NCI-H446 (cell line): ENCODE measurements around the gene ABHD17A.
"Not testable (repeated sequence)": the region's sequence is repeated elsewhere in the genome, so short reads cannot be mapped to it uniquely, and the experiment has no call there.

Experiments used
- DNase-seq, 2 experiments: peaks; one replicate each; lab custom pipeline; 2025; lab: John Stamatoyannopoulos, UW

The ABHD17A gene

DNA sequence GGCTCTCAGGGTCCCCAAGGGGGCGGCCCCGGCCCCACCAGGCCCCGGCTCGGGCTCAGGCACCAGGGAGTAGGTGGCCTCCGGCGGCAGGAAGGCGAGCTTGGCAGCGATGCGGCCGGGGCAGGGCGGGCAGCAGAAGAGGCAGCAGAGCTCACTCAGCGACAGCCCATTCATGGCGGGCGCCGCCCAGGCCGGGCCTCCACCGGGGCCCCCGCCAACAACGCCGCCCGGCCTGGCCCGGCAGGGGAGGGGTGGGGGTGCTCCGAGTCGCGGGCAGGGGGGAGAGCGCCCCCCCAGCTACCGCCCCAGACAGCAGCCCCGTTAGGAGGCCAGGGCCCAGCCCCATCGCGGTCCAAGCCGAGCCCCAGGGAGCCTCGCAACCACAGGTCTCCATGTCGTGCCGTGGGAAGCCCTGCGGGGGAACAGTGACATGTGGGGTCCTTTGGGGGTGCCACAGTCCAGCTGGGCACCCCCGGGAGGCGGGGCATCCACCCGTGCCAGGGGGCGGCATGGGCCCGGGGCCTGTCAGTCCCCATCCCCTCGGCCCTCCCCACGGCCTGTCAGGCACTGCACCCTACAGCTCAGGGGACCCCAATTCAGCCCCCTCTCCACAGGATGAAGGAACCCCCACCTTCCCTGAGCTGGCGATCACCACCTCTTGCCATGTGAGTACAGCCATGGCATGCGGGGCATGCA lies 3.8 kb downstream of the ABHD17A start:
- not testable (repeated sequence) for DNase-seq

DNA sequence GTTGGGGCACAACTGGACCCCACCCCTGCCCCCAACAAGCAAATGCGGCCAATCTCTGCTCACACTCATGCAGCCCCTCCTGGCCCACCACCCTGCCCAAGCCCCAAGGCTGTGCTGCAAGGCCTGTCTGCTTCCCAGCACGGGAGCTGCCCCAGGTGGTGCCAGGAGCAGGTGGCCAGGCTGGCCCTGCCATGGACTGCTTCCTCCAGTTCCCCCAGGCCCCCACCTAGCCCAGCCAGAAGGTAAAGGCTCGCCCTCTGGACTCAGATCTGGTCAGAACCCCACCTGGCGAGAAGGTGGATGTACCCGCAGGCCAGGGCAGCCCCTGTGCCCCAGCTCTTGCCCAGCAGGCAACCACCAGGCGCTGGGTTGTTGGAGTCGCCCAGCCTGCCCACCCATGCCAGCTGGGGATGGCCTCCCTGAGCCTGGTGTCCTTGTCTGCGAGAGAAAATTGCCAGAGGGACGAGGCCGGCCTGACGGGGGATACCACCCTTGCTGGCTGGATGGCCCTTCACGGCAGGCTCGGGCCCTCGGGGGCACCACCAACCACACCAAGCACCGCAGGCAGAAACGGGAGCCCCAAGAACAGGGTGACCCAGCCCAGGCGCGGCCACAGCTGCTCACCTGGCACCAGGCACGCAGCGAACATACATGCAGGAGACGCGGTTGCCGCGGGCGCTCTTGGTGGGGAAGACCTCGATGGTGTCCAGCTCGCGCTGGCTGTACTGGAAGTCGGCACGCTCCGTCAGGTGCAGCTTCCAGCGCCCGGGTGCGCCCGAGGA lies 4.5 kb downstream of the ABHD17A start:
- no peak for DNase-seq

DNA sequence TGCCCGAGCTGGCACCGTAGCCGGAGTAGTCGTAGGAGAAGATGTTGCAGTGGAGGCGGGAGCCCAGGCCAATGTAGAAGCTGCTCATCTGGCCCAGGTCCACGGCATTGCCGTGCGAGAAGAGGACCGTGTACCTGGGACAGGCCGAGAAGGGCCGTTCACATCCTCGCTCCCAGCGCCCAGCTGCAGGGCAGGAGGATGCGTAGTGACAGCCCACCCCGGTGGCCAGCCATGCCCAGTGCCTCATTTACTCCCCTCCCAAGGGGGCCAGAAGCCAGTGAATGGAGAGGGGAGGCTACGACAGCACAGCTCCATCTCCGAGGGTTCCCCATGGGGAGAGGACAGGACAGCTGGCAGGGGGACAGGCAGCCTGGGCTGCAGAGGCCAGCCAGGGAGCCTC lies 5.3 kb downstream of the ABHD17A start:
- DNase-seq, result not testable (repeated sequence)

DNA sequence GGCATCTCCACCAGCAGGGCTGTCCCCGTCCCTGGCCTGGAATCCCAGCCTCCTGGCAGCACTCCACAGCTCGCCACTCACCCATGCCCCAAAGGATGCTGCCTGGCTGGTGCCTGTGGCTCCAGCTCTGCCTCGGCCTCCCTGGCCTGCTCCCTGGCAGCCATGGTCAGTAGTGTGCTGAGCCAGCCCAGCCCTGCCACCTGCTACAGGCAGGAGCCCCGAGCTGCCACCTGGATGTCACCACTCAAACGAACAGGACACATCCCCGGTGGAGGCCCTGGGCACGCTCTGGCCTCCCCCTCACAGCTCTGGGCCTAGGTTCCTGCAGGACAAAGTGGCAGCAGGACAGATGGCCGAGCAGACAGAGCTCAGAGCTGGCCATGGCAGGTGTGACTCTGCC lies 6.7 kb downstream of the ABHD17A start:
- DNase-seq, result not testable (repeated sequence)

DNA sequence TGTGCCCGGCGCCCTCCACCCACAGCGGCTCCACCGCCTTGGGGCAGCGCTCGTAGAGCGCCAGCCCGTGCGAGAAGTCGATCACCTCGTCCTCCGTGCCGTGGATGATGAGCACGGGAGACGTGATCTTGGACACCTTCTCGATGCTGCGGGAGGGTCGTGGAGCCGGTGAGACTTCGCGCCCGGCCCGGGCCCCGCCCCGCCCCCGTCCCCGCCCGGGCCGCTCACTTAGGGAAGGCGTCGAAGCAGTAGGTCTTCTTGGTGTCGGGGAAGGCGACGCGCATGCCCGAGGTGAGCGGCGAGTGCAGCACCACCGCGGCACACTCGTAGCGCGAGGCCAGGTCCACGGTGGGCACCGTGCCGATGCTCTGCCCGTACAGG lies 8.0 kb downstream of the ABHD17A start:
- DNase-seq, result not testable (repeated sequence)

DNA sequence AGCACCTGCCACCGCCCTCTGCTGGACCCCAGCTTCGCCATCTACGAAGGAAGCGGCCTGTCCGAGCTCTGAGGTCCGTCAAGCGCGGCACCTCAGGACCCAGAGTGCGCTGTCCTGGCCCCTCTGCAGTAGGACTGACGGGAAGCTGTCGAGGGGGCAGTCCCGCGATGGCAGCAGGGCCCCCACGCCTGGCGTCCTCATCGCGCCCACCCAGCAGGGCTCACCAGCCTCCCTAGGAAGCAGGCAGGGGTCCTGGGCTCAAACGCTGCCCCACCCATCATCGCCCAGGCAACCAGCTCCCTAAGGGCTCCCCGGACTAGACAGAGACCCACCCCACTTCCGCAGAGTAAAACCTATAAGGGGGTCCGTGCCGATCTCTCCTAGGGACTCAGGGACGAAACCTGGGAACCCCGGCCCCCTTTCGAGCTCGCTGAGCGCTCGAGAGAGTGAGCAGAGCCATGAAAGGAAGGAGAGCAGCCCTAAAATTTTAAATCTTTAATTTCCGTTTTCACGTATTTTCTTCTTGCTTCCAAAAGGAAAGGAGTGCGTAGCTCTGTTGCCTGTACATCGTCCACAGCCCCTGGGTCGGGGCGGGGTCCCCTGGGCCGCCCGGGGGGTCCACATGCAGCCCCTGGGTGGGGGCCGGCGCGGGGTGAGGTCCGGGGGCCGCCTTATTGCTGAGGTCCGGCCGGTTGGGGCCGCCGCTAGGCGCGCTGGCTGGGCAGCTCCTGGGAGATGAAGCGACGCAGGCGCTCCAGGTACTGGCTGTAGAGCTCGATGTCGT lies 8.6 kb downstream of the ABHD17A start:
- DNase-seq, result not testable (repeated sequence)

DNA sequence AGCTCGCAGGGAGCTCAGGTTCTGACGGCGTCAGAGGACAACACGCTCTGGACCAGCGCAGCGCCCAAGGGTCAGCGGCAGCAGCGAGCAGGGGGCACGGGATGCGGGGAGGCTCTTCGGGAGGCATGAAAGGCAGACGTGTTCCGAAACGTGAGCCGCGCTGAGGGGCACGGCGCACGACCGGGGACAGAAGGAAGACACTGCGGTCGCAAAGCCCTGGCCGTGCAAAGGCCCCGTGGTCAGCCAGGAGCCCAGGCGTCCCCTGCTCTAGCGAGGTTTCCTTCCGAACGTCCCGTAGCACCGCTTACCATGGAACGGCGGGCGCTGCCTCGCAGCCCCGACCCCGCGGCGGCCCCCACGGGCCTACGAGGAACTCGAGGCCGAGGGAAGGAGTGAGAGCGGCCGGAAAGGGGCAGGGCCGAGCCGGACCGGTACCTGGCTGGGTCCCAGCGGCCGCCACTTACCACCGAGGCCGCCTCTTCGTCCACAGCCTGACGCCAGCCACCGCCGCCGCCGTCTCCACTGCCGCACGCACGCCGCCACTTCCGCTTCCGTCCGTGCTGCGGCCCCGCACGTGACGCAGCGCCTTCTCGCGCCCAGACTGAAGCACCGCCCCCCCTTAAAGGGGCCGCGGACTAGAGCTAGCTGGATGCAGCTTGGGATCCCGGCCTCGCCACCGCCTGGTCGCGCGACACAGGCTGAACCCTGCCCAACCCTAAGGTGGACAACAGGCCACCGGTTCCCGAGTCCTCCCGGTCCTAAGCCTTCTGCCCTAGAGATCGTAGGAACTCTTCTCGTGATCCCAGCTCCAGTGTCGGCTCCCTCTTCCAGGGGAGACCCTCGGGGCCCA lies 9.4 kb downstream of the ABHD17A start:
- DNase-seq, result peak; percentile 63 to 94

DNA sequence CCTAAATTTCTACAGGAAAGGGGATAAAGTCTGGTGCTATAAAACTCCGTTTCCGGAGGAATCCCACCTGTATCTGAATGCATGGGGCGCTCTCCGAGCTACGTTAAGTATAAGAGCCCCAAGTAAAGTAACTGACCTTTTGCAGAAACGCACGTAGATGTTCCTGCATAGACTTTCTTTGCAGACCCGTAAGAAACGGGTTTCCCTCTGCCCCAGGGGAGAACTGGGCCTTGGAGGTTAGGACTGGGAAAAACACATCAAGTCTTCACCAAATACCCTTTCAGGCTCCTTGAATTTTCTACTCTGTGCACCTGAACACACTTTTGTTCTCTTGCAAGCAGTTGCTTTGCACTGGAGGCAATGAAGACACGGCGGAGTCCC lies 10.0 kb downstream of the ABHD17A start:
- DNase-seq, result not testable (repeated sequence)

DNA sequence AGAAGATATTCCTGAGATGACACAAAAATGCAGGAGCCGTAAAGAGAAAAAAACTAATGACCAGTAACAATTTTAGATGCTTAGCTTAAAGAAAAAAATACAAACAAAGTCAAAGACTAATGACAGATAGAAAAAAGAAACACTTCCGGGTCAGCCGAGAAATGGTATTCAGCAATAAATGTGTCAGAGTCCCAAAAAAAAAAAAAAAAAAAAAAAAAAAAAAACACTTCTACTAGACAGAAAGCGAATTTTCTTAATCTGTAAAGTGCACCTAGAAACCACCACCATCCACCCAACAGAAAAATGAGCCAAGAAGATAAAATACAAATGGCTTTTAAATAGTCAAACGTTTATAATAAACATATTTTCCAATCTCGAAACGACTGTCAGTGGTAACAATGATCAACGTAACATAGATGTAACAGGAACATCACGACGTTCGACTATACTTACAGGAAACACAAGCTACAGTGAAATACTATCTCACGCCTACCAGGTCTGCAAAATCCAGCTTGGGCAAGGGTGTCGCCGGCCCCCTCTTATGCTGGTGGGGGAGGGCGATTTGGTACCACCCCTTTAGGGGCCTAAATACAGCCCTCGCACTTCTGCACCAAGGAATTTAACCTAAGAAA lies 10.6 kb downstream of the ABHD17A start:
- DNase-seq, result peak in 1 of 2 experiments; percentile 34

DNA sequence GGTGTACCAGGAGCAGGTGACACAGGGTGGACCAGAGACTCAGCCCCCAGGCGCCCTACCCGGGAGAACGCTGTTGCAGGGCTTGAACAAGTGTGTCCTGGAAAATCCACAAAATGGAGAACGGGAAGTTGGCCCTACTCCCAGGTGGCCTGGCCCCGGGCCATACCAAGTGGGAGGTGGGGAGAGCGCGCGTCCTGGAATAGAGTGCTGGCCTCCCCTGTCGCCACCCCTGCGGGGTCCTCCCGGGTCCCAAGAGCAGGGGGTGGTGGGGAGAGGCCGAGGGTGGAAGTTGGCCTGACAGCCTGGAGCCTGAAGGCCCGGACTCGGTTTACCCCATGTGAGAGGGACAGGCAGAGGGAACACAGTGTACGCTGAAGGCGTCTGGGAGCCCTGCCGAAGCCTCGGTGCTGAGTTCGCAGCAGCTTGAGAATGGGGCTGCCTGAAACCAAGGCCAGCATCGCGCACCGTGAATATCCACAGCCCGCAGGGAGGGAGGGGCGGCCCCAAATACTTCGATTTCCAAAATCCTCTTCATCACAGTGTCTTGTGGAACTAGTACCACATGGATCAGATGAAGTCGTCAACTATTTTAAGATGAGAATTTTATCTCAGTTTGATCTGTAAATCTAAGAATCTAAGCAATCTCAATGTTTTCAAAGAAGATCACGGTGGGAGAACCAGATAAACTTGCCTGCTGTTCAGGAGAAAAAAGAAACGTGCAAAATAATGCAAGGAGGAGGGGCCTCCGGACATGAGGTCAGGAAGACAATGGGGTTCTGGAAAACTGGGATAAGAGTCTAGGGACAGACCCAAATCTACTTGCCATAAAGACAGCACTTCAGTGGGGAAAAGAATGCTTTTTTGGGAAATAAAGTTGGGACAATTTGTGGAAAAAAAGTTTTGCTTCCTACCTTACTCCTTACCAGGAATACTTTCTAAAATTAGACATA lies 11.5 kb downstream of the ABHD17A start:
- DNase-seq, result peak; percentile 31 to 70

DNA sequence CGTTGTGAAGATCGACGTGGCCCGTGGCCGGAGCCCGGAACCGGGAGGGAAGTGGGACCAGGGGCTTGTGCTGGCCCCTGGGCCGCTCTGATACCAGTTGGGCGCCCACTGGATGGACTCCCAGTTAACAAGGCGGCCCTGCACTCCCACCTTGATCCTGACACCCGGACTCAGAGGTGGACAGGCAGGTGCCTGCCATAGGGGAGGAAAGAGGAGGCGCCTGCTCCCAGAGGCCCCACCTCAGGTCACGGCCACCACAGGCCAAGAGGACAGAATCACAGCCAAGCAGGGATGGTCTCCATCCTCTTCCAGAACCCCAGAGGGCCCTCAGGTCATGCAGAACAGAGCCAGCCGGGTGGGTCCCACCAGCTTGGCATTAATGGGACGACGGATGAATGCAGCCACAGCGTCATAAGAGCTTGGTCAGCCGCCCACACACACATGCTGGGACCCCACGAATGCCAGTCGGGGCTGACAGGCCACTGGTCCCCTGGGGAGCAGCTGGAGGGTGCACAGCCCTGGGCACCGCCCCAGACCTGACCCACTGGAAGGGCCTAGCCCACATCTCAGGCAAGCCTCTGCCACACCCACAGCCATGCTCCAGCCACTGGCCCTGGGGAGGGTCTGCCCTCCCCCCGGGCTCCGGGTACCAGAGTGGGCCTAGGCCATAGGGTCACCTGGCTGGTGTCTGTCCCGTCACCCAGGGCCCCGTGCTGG lies 12.3 kb downstream of the ABHD17A start:
- no peak for DNase-seq

DNA sequence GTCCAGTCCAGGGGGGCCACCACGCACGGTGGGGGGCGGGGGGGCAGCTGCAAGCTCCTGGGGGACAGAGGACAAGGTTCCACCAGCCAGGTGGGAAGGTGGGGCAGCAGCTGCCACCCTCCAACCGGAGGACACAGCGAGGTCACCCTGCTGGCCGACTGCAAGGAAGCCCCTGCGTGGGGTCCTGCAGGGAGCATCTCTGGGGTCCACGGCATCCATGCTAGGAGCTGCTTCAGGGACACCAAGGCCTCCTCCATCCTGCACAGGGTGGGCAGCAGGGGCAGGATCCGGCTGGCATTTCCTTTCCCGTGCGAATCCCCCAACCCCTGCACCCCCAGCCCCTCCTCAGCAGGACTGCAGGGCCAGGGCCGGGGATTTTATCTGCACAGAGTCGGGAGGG lies 13.7 kb downstream of the ABHD17A start:
- DNase-seq, result no peak

DNA sequence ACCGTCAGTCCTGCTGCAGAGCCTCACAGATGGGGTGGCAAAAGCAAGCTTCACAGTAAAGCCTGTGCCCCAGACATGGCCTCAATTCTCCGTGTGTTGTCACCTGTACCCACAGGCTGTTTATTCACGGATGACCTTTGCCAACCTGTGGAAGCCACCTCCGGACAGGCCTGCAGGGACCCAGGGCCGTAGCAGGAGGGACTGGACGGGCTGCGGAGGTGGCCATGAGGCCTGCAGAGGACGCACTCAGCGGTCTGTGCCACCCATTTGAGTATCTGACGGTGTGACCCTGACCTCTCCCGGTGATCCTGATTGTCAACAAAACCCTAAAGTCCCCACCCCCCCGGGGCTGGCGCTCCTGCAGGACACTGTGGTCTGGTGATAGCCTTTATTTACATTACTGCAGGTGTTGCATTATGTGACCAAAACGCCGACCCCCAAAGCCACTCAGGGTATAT lies 14.1 kb downstream of the ABHD17A start:
- no peak for DNase-seq

DNA sequence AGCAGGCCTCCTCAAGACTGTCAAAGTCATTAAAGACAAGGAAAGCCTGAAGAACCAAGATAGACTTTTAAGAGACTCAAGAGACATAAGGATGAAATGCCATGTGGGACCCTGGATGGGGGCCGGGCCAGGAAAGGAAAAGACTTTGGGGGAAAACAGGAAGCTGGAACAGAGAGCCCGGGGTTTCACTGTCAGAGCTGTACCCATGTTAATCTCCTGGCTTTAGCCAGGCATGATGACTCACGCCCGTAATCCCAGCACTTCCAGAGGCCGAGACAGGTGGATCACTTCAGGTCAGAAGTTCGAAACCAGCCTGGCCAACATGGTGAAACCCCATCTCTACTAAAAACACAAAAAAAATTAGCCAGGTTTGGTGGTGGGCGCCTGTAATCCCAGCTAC lies 16.3 kb downstream of the ABHD17A start:
- DNase-seq, result no peak

DNA sequence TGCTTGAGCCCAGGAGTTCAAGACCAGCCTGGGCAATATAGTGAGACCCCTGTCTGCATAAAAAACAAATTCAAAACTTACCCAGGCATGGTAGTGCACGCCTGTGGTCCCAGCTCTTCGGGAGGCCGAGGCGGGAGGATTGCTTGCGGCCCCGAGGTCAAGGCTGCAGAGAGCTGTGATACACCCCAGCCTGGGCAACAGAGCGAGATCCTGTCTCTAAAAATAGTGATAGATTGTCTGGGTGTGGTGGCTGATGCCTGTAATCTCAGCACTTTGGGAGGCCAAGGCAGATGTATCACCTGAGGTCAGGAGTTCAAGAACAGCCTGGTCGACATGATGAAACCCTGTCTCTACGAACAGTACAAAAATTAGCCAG lies 18.0 kb downstream of the ABHD17A start:
- no peak for DNase-seq

DNA sequence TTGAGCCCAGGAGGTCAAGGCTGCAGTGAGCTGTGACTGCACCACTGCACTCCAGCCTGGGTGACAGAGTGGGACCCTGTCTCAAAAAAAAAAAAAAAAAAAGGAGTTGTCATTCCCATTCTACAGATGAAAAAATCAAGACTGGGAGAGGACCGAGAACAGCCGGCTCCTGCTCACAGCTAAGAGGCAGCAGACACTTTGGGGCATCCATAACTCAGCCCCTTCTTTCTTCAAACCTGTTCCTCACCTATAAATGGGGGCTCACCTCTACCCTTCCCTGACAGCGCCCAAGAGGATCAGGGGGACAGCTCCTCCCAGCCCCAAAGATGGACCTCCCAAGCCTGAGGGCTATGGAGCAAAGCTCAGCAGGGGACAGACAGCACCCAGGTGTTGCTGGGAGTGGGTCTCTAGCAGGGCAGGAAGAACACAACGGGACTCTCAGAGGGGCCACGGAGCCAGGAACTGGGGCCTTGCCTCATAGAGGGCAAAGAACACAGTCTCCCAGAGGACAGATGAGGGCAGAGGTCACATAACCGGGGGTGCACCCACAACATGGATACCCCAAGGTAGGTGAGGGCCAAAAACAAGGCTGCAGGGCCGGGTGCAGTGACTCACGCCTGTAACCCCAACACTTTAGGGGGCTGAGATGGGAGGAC lies 18.5 kb downstream of the ABHD17A start:
- no peak for DNase-seq

DNA sequence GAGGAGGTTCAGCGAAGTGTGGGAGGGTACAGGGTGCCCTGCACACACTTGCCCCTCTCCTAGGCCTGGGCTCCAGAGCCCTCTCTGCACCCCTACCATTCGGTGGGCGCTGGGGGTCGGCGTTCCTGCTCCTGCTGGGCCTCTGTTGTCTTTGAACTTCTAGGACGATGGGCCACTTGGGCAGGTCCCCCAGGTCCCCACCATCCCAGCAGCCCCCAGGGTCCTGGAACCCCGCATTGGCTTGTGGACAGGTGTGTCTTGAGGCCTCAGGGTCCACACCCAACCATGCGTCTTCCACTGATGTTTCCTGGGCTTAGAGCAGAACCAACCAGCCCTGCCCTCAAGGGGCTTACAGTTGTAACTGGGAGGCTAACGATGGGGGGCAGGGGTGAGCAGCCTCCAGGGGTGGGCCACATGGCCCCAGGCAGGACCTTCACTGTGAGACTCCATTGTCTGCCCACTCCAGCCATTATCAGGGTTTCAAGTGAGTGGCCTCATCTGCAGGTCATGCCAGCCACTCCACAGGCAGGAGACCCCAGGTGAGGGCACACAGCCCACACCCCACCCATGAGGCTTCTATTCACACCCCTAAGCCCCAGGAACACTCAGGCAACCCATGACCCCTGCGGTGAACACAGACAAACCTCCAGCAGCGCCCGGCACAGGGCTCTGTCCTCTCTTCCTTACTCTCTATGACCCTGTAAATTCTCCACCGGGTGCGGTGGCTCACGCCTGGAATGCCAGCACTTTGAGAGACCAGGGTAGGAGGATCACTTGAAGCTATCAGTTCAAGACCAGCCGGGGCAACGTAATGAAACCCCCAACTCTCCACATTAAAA lies 19.9 kb downstream of the ABHD17A start:
- DNase-seq, result no peak
